ENCODE data around the gene ART3.

- TF ChIP-seq EZH2phosphoT487 (IDR thresholded peaks at IDR 0.05; ENCODE audit: borderline replicate concordance, low read depth, low read length) (no peak), CTCF (conservative IDR thresholded peaks at IDR 0.05; ENCODE audit: low read length) (no peak)
These were observed 3.6 kb downstream of the ART3 start for GRCh38 chr4:76078033-76078613.

All from OCI-LY7 (cell line).